Fibroblast of pulmonary artery (primary cell): ENCODE measurements around the gene UST.
A peak's percentile ranks its signal among the peaks of the same experiment; 100 is the strongest.

Experiments
- DNase-seq: peaks from one replicate; pipeline ENCODE4 v3.0.0-alpha.2; 2010; ENCODE audit warnings: low read depth
- H3K4me3 ChIP-seq: replicated peaks from 2 replicates; pipeline ENCODE4 v1.5.1; 2011; ENCODE audit warnings: low read depth, mild to moderate bottlenecking, control low read depth, low read length, moderate library complexity
- CTCF ChIP-seq: IDR thresholded peaks from 2 replicates; pipeline ENCODE4 v1.5.1; 2011; ENCODE audit warnings: mild to moderate bottlenecking, control low read depth, low read length, inconsistent platforms; ENCODE audit errors: missing control alignments

Gene UST

DNA sequence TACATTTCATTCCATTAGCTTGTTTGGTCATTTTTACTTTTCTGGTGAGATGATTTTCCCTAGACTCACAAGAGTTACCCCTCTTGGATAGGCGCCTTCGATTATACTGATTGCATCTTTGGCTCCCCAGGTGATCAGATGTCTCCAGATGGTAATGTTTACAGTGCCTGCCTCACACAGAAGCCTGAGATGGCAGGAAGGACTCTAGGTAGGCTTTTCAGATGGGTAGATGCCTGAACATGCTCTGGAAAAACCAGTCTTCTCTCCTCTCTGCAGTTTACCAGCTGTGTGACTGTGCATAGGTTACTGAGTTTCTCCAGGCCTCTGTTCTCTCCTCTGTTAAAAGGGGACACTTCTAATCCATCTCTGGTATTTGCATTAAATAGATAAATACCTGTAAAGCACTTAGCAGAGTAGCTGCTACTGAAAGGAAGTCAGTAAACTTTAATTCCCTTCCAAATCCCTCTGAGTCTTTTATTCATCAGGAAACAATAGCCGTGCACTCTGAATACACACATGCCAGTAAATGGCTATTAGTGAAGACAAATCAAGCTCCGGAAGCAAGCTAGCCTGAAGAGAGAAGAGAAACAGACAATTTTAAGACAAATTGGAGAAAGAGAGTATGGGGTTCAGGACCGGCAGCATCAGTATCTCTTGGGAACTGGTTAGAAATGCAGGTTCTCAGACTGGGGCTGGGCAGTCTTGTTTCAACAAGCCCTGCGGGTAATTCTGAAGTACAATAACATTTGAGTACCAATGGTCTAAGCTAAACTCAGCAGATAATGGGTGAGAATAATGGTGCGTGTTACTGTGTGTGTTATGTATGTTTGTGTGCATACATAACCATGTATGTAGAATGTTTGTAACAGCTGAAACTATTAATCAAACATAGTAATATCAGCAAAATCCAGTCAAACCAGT is 139.4 kb downstream of the UST start:
- H3K4me3 ChIP-seq: no peak overlapping the region
- TF ChIP-seq CTCF: no peak
- DNase-seq: no peak

- H3K4me3 ChIP-seq: no peak overlapping the region
- no peak for DNase-seq
- TF ChIP-seq CTCF: no peak
Observed at GRCh38 chr6:148887181-148887580, 140.4 kb downstream of the UST start.

GRCh38 chr6:148888856-148889255 is 142.0 kb downstream of the UST start:
- DNase-seq: no peak
- TF ChIP-seq CTCF: no peak
- no peak overlapping the region for H3K4me3 ChIP-seq

DNA sequence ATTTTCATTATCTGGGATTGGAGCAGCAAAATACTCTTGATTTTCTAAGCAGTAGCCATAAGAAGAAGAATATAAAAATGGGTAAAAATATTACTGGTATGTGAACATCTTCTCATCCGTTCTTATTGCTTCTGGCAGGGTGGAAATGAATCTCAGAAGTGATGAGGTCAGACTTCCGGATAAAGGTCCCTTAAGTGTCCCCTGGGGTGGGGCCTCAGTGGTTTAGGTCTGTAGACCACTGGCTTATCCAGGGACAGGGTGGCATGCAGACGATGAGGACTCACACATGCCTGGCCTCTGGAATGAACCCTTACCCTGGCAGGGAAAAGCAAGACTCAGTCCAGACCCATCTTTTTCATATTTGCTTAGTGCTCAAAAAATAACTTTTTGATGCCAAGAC is 143.3 kb downstream of the UST start:
- TF ChIP-seq CTCF: no peak
- DNase-seq: no peak

DNA sequence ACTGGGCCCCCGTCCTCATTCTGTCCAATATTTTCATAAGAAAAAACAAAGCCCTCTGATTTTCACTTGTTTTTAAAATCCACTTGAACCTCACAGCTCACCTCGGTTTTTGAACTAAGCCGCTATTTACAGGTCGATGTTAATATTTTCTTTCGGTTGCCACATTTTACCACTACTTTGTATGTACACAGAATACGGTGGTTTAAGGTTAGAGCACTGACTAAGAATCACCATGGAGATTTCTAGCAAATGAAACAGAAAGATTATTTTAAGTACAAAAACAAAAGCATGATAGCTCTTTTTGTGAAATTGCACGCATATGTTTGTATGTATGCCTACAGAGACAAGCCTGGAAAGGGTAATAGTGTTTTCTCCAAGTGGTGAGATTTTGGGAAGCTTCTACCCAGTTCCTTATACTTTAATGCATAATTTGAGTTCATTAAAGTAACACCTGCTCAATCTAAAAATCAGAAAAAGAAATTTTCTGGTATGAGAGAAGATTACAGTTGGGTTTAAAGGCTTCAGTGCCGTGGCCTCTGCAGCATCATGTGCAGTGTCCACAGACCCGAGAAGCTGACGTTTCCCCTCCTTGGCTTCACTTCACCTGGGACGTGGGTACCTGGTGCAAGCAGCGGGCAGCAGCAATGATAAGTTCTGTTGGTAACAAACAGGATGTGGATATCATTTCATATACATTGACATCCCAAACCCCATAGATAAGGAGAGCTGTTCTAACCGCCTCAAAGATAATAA is 144.0 kb downstream of the UST start:
- H3K4me3 ChIP-seq: no peak overlapping the region
- peak; percentile 25 for DNase-seq
- no peak for TF ChIP-seq CTCF

More for the DNA sequence above, 143.3 kb downstream of the UST start:
- H3K4me3 ChIP-seq: no peak overlapping the region

GRCh38 chr6:148891405-148891783 is 144.6 kb downstream of the UST start:
- no peak for DNase-seq
- TF ChIP-seq CTCF: no peak
- H3K4me3 ChIP-seq: no peak overlapping the region

DNA sequence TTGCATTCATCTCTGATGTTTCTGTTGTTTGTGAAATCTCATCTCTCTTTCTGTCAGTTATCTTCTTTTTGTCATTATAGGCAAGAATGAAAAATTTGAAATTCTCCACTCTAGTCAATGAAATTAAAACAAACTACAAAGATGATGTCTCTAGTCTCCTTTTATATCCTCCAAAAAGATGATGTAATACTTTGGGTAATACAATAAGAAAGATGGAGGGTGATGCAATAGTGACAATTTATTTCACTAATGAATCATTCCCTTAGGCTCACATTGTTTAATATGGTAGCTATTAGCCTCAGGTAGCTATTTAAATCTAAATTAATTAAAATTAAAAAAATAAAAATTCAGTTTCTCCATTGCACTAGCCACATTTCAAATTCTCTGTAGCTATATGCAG is 145.4 kb downstream of the UST start:
- TF ChIP-seq CTCF: no peak
- peak; percentile 57 for DNase-seq
- no peak overlapping the region for H3K4me3 ChIP-seq
